ENCODE measurements around the gene ZFPM1. TPM values are rescaled to one million over a fixed set of nuclear protein-coding genes. Genes with fewer than 3 reads are reported as not detected.

The ZFPM1 gene
- total and polyA plus RNA-seq, 8 donors = 3.6 to 22.5 (median 19.3) TPM

DNA sequence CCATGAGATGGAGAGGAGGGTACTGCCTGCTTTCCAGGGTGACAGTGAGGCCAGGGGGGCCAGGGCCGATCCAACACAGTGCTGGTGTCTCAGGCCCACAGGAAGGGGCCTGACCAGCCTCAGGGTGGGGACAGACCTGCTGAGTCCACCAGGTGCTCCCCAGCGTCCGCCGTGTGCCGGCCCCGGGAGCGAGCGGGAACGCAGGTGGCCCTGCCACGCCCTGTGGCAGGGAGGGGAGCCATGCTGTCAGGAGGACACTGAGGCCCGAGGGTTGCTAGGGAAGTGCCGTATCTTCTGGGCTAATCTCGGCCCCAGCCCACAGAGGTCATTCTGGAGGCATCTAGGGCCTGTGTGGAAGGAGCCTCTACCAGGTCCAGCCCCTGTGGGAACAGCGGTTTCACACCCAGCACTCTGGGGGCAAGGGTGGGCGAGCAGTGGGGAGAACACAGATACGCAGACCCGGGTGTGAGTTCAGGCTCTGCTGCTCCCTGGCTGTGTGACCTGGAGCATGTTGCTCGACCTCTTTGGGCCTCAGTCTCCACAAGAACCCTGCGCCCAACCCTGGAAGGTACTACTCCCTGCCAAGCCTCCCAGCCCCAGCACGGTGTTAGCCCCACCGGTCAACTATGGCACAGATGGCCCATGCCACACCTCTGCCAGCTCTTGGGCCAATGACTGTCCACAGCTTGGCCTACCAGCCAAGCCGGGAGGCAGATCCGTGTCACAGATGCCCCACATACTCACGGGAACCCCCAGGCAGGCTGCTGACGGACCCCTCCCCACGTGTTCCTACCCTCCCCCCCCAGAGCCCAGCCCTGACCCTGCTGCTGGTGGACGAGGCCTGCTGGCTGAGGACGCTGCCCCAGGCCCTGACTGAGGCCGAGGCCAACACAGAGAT lies 73.2 kb downstream of the ZFPM1 start:
- peak in 2 of 4 donors; percentile 1 to 2 for ATAC-seq
- no peaks in the 10 kb centered on the region for H3K27me3 ChIP-seq
- H3K4me1 ChIP-seq = peaks cover 0 to 3% (median 0%) of the 10 kb centered on the region in 3 donors
- TF ChIP-seq, protein P1, sequence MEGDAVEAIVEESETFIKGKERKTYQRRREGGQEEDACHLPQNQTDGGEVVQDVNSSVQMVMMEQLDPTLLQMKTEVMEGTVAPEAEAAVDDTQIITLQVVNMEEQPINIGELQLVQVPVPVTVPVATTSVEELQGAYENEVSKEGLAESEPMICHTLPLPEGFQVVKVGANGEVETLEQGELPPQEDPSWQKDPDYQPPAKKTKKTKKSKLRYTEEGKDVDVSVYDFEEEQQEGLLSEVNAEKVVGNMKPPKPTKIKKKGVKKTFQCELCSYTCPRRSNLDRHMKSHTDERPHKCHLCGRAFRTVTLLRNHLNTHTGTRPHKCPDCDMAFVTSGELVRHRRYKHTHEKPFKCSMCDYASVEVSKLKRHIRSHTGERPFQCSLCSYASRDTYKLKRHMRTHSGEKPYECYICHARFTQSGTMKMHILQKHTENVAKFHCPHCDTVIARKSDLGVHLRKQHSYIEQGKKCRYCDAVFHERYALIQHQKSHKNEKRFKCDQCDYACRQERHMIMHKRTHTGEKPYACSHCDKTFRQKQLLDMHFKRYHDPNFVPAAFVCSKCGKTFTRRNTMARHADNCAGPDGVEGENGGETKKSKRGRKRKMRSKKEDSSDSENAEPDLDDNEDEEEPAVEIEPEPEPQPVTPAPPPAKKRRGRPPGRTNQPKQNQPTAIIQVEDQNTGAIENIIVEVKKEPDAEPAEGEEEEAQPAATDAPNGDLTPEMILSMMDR (IDR thresholded peaks at IDR 0.05) = no peak
- peaks cover 0 to 24% (median 0%) of the 10 kb centered on the region in 3 donors for H3K36me3 ChIP-seq
- no peaks in the 10 kb centered on the region for H3K9me3 ChIP-seq
- intact Hi-C loops (cut with DNase I) = loop anchor here in 2 of 3 donors (5.0 kb wide), 1 partner anchor 84 kb away; no protein-coding TSS in a partner anchor
- H3K4me3 ChIP-seq = no peak overlapping the region
- 79 to 82% methylated on average over 26 to 29 of the region's 29 CpGs for WGBS, 2 donors
- peak in 4 of 6 donors; percentile 14 to 71 (median 22) for DNase-seq
- H3K27ac ChIP-seq = no peak overlapping the region
- FAIRE-seq = no peak

DNA sequence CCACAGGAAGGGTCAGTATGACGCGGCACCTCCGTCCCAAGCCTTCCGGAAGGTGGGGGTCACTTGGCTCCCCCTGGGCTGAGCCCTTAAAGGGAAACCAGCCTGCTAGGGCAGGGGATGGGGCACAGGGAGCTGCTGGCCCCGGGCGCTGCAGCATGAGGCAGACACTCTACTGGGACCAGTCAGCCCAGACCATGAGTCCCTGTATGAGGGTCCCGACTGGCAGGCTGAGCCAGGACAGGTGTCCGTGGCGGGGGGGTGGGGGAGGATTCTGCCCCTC lies 73.8 kb downstream of the ZFPM1 start:
- no peak for FAIRE-seq
- no peak overlapping the region for H3K27ac ChIP-seq

GRCh38 chr16:88527186-88527936 lies 74.3 kb downstream of the ZFPM1 start:
- peaks cover 0 to 3% (median 0%) of the 10 kb centered on the region in 3 donors for H3K4me1 ChIP-seq
- no peak overlapping the region for H3K27ac ChIP-seq
- H3K9me3 ChIP-seq = no peaks in the 10 kb centered on the region
- DNase-seq (peak in 4 of 6 donors; percentile 73 to 87 (median 80)), FAIRE-seq (no peak), ATAC-seq (peak; percentile 60 to 79 (median 74))
- H3K36me3 ChIP-seq = peaks cover 0 to 19% (median 0%) of the 10 kb centered on the region in 3 donors
- H3K27me3 ChIP-seq = no peaks in the 10 kb centered on the region
- WGBS, 2 donors = 43 to 50% methylated on average over 30 to 31 of the region's 32 CpGs
- TF ChIP-seq, protein P1 (IDR thresholded peaks at IDR 0.05) = peak; percentile 59 to 83 (median 77)
- intact Hi-C loops (cut with DNase I) = loop anchor here in 2 of 3 donors (5.0 kb wide), 1 partner anchor 85 kb away; no protein-coding TSS in a partner anchor
- no peak overlapping the region for H3K4me3 ChIP-seq

More for the DNA sequence above, 73.8 kb downstream of the ZFPM1 start:
- peak in 3 of 6 donors; percentile 22 to 69 (median 48) for DNase-seq
- Histone ChIP-seq H3K36me3 (peaks cover 0 to 23% (median 0%) of the 10 kb centered on the region in 3 donors), H3K27me3 (no peaks in the 10 kb centered on the region), H3K4me1 (peaks cover 0 to 3% (median 0%) of the 10 kb centered on the region in 3 donors), H3K4me3 (no peak overlapping the region), H3K9me3 (no peaks in the 10 kb centered on the region)
- WGBS, 2 donors = 83 to 84% methylated on average over 9 of the region's 9 CpGs
- ATAC-seq = peak in 2 of 4 donors; percentile 1 to 4
- intact Hi-C loops (cut with DNase I) = loop anchor here in 2 of 3 donors (5.0 kb wide), 1 partner anchor 85 kb away; no protein-coding TSS in a partner anchor
- TF ChIP-seq, protein P1 (IDR thresholded peaks at IDR 0.05) = no peak

DNA sequence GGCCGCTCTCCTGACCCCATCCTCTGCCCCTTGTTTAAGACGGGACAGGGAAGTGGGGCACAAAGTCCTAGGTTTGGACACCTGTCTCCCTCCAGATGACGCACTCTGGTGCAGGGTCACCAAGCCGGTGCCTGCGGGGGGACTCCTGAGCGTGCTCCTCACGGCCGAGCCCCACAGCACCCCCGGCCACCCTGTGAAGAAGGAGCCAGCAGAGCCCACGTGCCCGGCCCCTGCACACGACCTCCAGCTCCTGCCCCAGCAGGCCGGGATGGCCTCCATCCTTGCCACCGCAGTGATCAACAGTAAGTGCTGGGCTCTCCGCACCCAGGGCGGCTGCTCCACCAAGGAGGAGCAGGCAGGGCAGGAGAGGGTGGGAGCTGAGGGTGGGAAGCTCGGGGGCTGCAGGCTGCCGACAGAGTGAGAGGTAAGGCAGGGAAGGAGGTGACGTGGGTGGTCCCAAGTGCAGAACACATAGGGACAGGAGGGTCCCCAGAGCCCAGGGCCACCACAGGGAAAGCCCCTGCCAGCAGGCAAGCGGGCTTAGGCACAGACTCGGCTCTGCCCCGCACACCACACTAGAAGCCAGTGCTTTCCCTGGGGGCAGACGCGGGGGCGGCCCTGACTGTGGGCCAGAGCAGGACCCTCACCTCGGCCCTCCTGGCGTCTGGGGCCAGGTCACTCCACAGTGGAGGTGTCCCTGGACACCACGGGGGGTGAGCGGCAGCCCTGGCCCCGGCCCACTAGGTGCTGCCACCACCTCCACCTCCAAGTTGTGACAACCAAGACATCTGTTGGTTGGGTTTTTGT lies 75.1 kb downstream of the ZFPM1 start:
- Histone ChIP-seq H3K9me3 (no peaks in the 10 kb centered on the region), H3K4me3 (no peak overlapping the region), H3K27me3 (no peaks in the 10 kb centered on the region), H3K27ac (no peak overlapping the region), H3K36me3 (peaks cover 0 to 21% (median 0%) of the 10 kb centered on the region in 3 donors), H3K4me1 (peaks cover 0 to 3% (median 0%) of the 10 kb centered on the region in 3 donors)
- FAIRE-seq (no peak), ATAC-seq (no peak), DNase-seq (peak in 2 of 6 donors; percentile 26 to 79)
- TF ChIP-seq, protein P1 (IDR thresholded peaks at IDR 0.05) = no peak
- intact Hi-C loops (cut with DNase I) = loop anchor here in 2 of 3 donors (5.0 kb wide), 1 partner anchor 86 kb away; no protein-coding TSS in a partner anchor
- 80 to 82% methylated on average over 23 to 30 of the region's 30 CpGs for WGBS, 2 donors
